Measurements from ENCODE around the gene STOML2.
"Not testable (repeated sequence)": the region's sequence is repeated elsewhere in the genome, so short reads cannot be mapped to it uniquely, and the experiment has no call there.

The STOML2 gene

GRCh38 chr9:35102769-35103659, at the start of gene STOML2:
Gene STOML2, minus strand, starts transcription at chr9:35103131. Its CDS starts 37 bp downstream, at chr9:35103094.
- DNase-seq = peak; percentile 93

- DNase-seq = not testable (repeated sequence)
Measured at GRCh38 chr9:35147941-35148563, 45.1 kb upstream of the STOML2 start.

- DNase-seq = no peak
Measured at GRCh38 chr9:35142037-35142436, 39.1 kb upstream of the STOML2 start.

GRCh38 chr9:35140093-35140492, 37.2 kb upstream of the STOML2 start:
- DNase-seq = no peak

- DNase-seq = no peak
Measured at GRCh38 chr9:35136866-35137265, 33.9 kb upstream of the STOML2 start.

- DNase-seq = no peak
Measured at GRCh38 chr9:35135988-35136387, 33.1 kb upstream of the STOML2 start.

GRCh38 chr9:35134920-35135319, 32.0 kb upstream of the STOML2 start:
- DNase-seq = no peak

GRCh38 chr9:35116898-35117551, 14.1 kb upstream of the STOML2 start:
- DNase-seq = peak; percentile 81

- no peak for DNase-seq
Measured at GRCh38 chr9:35116539-35116897, 13.6 kb upstream of the STOML2 start.

GRCh38 chr9:35115680-35116538, 13.0 kb upstream of the STOML2 start, which contains the start of gene ATOSB:
Gene ATOSB, minus strand, starts transcription at chr9:35115862. Its CDS starts 7,588 bp downstream, at chr9:35108274.
- peak; percentile 94 for DNase-seq

- no peak for DNase-seq
Measured at GRCh38 chr9:35114840-35115628, 12.1 kb upstream of the STOML2 start.

- no peak for DNase-seq
Measured at GRCh38 chr9:35114113-35114839, 11.3 kb upstream of the STOML2 start.

- no peak for DNase-seq
Measured at GRCh38 chr9:35112257-35113020, 9.5 kb upstream of the STOML2 start.

- peak; percentile 94 for DNase-seq
Measured at GRCh38 chr9:35111001-35111933, 8.3 kb upstream of the STOML2 start.

- DNase-seq = no peak
Measured at GRCh38 chr9:35110327-35110761, 7.4 kb upstream of the STOML2 start.

- DNase-seq = no peak
Measured at GRCh38 chr9:35108946-35109575, 6.1 kb upstream of the STOML2 start.

GRCh38 chr9:35108461-35108860, 5.5 kb upstream of the STOML2 start:
- no peak for DNase-seq

Measured in NCI-H1105 treated with DMSO at 0.1 percent for 48 hours (cell line).